Fibroblast of gingiva (primary cell): ENCODE measurements around the gene URM1.
A peak's percentile ranks its signal among the peaks of the same experiment; 100 is the strongest.
"Not testable (repeated sequence)": the region's sequence is repeated elsewhere in the genome, so short reads cannot be mapped to it uniquely, and the experiment has no call there.

Experiments
- DNase-seq: peaks from one replicate; pipeline ENCODE4 v3.0.0-alpha.2; 2011; ENCODE audit warnings: low read depth

Gene URM1

DNA sequence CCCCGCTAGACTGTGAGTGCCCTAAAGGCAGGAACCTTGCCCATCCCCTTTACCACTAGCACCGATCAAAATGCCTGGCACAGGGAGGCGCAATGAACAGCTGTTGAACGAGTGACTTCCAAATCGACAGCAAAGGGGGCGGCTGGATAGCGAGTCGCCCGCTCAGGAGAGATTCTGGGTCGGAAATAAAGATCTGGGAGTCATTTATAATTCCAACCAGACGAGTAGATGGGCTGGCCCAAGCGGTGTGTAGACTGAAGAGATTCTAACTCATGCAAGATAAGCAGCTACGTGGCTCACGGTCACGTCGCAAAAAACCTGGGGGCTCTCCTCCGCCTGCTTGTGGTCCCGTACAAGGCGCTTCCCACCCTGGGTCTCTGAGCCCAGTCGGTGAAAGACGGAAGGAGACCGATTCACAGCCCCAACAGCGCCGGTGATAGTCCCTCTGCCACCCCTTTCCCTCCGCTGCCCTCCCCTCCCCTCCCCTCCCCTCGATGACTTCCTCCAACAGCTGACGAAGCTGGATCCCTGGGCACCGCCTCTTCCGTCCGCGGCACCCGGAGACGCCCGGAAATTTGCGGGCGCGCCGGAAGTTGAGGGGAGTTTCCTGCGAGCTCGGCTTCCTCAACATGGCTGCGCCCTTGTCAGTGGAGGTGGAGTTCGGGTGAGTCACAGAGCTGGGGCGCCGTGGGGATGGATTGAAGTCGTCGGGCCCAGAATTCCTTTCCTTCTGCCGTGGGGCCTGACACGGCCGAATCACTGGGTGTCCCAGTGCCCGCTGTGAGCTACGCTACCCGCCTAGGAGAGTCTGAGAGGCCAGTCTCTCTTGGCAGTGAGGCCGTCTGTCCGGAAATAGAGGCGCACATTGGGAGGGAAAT lies at the start of gene URM1:
Gene URM1, plus strand, starts transcription at position 623 of the 878 bp plus-strand sequence. Its CDS starts 7 bp downstream, at position 630.
- peak; percentile 95 for DNase-seq

- DNase-seq: no peak
These were observed 49.2 kb upstream of the URM1 start for GRCh38 chr9:128321879-128322403.

GRCh38 chr9:128322404-128323211 lies 48.6 kb upstream of the URM1 start, which contains the start of the genes COQ4 and TRUB2:
COQ4 (plus strand) TSS chr9:128322839; CDS start chr9:128322859, 20 bp downstream.
TRUB2 (minus strand) TSS chr9:128322447; CDS start chr9:128322408, 39 bp downstream.
- DNase-seq: peak; percentile 93

GRCh38 chr9:128323212-128323730 lies 47.9 kb upstream of the URM1 start:
- no peak for DNase-seq

DNA sequence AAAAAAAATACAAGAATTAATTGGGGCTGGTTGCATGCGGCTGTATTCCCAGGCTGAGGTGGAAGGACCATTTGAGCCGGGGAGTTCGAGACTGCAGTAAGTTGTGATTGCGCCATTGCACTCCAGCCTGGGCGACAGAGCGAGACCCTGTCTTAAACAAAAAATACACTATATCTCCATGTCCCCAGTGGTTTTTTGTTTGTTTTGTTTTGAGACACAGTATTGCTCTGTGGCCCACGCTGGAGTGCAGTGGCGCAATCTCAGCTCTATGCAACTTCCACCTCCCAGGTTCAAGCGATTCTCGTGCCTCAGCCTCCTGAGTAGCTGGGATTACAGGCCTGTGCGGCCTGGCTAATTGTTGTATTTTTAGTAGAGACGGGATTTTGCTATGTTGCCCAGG lies 47.4 kb upstream of the URM1 start:
- no peak for DNase-seq

DNA sequence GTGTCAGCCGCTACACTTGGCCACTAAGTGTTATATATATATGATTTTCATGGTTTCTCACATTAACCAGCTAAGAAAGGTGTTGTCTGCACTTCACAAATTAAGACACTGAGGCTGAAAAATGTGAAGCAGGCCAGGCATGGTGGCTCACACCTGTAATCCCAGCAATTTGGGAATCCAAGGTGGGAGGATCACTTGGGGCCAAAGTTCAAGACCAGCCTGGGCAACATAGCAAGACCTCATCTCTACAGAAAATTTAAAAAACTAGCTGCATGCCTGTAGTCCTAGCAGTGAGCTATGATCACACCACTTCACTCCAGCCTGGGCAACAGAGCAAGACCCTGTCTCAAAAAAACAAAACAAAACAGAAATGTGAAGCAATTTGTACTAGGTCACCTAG lies 46.8 kb upstream of the URM1 start:
- no peak for DNase-seq

DNA sequence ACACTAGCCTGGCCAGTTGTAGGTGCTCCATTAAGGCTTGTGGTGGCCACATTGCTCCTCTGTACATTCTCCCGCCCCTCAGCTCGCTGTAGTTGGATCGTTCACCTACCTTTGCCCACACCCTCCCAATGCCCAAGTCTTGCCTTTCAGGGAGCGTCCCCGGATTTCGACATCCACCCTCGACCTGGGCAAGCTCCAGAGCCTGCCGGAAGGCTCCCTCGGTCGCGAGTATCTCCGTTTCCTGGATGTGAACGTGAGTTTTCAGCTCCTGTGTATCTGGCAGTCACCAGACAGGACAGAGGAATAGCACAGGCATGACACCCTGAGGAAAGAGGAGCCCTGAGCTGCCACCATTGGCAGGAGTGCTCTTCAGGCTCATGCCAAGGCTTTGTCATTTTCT lies 45.5 kb upstream of the URM1 start:
- no peak for DNase-seq

DNA sequence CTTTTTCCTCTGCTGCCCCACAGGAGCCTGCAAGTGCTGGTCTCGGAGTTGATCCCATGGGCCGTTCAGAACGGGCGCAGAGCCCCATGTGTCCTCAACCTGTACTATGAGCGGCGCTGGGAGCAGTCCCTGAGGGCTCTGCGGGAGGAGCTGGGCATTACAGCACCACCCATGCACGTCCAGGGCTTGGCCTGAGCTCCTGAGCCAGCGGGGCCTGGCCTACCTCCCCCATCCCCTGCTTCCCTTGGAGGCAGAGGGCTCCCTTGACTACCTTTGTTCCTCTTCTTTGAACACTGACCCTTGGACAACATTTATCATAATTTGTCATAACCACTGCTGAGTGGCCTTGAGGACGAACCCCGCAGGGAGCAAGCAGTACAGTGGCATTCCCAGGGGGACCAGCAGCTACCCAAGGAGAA lies 37.7 kb upstream of the URM1 start:
- no peak for DNase-seq

- no peak for DNase-seq
These were observed 36.0 kb upstream of the URM1 start for GRCh38 chr9:128335161-128335560.

GRCh38 chr9:128335914-128336313 lies 35.3 kb upstream of the URM1 start:
- no peak for DNase-seq

DNA sequence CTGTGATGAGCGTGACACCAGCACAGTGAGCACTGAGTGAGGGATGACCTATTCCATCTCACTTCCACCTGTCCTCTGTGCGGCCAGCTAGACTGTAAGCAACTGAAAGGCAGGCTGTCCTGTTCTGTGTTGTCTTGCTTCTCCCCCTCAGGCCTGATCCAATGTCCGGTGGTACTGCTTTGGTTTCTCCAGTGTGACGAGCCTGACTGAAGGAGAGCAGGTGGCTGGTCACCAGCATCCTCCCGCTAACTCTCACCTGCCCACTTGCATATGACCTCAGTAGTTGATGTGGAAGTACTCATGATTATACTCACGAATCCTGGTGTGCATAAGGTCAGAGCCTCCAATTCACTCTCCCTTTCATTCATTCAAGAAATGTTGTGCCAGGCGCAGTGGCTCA lies 33.2 kb upstream of the URM1 start:
- no peak for DNase-seq

- not testable (repeated sequence) for DNase-seq
These were observed 32.1 kb upstream of the URM1 start for GRCh38 chr9:128338852-128339614.

GRCh38 chr9:128339761-128340690 lies 31.1 kb upstream of the URM1 start, which contains the start of gene SLC27A4:
SLC27A4 (plus strand) TSS chr9:128340527; CDS start chr9:128343133, 2,606 bp downstream.
- peak; percentile 68 for DNase-seq

GRCh38 chr9:128340691-128341434 lies 30.3 kb upstream of the URM1 start:
- no peak for DNase-seq

- peak; percentile 49 for DNase-seq
These were observed 29.7 kb upstream of the URM1 start for GRCh38 chr9:128341435-128341849.

DNA sequence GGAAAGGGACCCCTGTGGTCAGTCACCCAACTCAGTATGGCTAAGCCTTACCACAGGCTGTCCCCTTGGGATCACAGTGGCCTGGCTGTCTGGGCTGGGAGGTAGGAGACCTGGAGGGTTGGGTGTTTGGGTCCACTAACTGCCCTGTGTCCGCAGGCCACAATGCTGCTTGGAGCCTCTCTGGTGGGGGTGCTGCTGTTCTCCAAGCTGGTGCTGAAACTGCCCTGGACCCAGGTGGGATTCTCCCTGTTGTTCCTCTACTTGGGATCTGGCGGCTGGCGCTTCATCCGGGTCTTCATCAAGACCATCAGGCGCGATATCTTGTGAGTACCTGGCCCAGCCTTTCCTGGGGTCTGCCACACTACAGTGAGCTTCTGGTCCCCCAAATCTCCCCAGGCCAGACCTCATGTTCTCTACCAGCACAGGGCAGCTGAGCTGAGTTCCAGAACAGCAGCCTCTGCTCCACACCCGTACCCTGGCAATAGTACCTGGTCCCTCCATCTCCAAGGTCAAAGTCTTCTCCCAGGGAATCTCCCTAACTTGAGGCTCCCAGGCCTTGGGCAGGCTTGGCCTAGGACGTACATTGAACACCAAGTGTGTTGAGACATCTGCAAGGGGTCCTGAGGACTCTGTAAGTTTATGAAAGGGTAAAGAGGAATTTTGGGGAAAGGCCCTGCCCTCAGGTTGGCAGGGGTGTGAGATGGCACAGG lies 28.0 kb upstream of the URM1 start:
- DNase-seq: no peak

DNA sequence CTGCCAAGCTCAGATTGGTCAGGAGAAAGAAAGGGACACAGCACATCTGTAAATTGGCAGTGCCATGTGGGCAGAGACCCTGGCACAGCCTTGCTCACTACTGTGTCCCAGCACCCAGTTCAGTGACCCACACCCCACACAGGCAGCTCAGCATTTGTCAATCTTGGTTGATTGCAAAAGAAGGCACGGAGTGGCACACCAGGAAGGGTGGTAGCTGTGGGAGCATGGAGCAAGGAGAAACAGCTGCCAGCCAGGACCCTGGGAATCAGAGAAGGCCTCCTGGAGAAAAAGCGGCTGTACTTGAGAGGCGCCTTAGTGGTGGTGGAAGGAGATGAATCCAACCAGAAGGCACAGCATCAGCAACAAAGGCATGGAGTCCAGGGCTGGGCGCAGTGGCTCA lies 27.3 kb upstream of the URM1 start:
- DNase-seq: no peak

DNA sequence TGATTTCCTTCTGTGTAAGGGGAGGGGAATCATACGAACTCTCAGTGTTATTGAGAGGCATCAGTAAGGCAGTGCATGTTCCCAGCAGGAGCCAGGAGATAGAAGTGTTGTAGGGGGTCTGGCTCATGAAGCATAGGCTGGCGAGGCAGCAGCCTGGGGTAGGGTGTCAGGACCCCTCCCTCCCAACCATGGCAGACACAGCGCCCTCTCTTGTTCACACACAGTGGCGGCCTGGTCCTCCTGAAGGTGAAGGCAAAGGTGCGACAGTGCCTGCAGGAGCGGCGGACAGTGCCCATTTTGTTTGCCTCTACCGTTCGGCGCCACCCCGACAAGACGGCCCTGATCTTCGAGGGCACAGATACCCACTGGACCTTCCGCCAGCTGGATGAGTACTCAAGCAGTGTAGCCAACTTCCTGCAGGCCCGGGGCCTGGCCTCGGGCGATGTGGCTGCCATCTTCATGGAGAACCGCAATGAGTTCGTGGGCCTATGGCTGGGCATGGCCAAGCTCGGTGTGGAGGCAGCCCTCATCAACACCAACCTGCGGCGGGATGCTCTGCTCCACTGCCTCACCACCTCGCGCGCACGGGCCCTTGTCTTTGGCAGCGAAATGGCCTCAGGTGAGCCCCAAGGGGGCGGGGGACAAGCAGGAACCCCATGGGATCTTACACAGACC lies 26.1 kb upstream of the URM1 start:
- DNase-seq: no peak
